GM12878 (cell line): ENCODE results near the gene RNF11.

Experiments used
- CHD1 ChIP-seq: IDR thresholded peaks from 2 replicates; pipeline ENCODE4 v1.6.1; 2012; ENCODE audit warnings: low read depth, low read length, improper control_type of control experiment
- CREB1 ChIP-seq: IDR thresholded peaks from 2 replicates; pipeline ENCODE4 v1.6.1; 2012; ENCODE audit warnings: low read depth, mild to moderate bottlenecking, inconsistent platforms
- ETV6 ChIP-seq, 2 experiments: fragments of 450-650 bp in 1 of 2; IDR thresholded peaks in 1 of 2; conservative IDR thresholded peaks in 1 of 2; 2 replicates each; pipeline ENCODE4 v1.6.1; 2014; ENCODE audit warnings: antibody characterized with exemption in 1 of 2, borderline replicate concordance in 1 of 2, low read depth in 1 of 2, mild to moderate bottlenecking in 1 of 2, moderate library complexity in 1 of 2
- EZH2 ChIP-seq: IDR thresholded peaks from 2 replicates; pipeline ENCODE4 v1.6.1; 2012; ENCODE audit warnings: low read depth, mild to moderate bottlenecking, control low read depth, inconsistent platforms, low read length, borderline replicate concordance; ENCODE audit not compliant: control insufficient read depth
- JUNB ChIP-seq: IDR thresholded peaks from 2 replicates; pipeline ENCODE4 v1.6.1; 2016; ENCODE audit warnings: antibody characterized with exemption, mild to moderate bottlenecking
- POLR2A ChIP-seq: IDR thresholded peaks from 2 replicates; pipeline ENCODE4 v1.6.1; 2011; ENCODE audit warnings: low read depth, mild to moderate bottlenecking, low read length
- RBBP5 ChIP-seq: fragments of 200-600 bp; sonication (generic); conservative IDR thresholded peaks from 2 replicates; pipeline ENCODE4 v1.6.1; 2016
- SMAD1 ChIP-seq: fragments of 450-650 bp; IDR thresholded peaks from 2 replicates; pipeline ENCODE4 v1.6.1; 2018; ENCODE audit warnings: mild to moderate bottlenecking, low read depth; ENCODE audit not compliant: partially characterized antibody
- SP1 ChIP-seq: IDR thresholded peaks from one replicate; pipeline ENCODE4 v1.6.1; 2011; ENCODE audit warnings: low read depth, low read length
- TARDBP ChIP-seq: IDR thresholded peaks from 2 replicates; pipeline ENCODE4 v1.6.1; 2016; ENCODE audit warnings: borderline replicate concordance
- TF ChIP-seq, protein P1 (sequence below), 3 experiments: IDR thresholded peaks in 2 of 3; conservative IDR thresholded peaks in 1 of 3; 2 replicates each; pipeline ENCODE4 v1.5.1; 2011; ENCODE audit warnings: low read depth in 3 of 3, low read length in 3 of 3, mild to moderate bottlenecking in 3 of 3, control low read depth in 2 of 3, moderate library complexity in 2 of 3, inconsistent platforms in 1 of 3, mixed read lengths in 1 of 3; ENCODE audit not compliant: control insufficient read depth in 2 of 3, insufficient read depth in 1 of 3; ENCODE audit errors: extremely low read depth in 1 of 3

DNA sequence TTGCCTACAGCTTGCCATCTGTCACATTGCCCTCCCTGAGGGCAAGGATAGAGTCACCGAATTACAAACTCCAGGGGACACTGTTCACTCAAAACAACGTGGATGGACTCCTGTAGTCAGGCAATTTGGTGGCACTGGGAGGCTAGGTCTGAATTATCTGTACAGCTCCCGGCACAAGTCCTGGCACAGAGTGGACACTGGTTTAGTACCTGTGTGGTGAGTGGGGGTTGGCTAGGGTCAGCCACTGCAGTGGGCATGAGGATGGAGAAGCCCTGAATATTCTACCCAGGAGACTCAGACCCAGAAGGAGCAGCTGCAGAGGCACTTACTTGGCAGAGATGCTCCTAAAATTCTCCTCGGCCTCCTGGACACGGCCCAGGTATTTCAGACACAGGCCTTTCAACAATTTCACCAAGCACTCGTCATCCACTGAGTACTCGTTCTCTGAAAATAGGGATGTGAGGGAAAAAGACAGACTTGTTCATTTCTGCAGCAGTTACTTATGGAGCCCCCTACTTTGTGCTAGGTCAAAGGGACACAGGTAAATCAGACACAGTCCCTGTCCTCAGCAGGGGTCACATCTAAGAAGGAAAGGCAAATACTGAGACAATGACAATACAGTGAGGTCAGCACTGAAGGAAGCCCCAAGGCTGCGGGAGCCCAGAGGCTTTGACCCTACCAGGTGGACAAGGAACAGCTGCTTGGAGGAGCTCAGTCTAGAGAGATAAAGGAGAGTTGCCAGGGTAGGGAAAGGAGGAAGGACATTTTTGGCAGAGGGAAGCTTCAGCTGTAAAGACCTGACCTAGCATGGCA lies 53.8 kb downstream of the RNF11 start:
- TF ChIP-seq EZH2, result no peak
- TF ChIP-seq SP1, result no peak
- no peak for TF ChIP-seq POLR2A
- no peak for TF ChIP-seq RBBP5
- TF ChIP-seq, protein P1, sequence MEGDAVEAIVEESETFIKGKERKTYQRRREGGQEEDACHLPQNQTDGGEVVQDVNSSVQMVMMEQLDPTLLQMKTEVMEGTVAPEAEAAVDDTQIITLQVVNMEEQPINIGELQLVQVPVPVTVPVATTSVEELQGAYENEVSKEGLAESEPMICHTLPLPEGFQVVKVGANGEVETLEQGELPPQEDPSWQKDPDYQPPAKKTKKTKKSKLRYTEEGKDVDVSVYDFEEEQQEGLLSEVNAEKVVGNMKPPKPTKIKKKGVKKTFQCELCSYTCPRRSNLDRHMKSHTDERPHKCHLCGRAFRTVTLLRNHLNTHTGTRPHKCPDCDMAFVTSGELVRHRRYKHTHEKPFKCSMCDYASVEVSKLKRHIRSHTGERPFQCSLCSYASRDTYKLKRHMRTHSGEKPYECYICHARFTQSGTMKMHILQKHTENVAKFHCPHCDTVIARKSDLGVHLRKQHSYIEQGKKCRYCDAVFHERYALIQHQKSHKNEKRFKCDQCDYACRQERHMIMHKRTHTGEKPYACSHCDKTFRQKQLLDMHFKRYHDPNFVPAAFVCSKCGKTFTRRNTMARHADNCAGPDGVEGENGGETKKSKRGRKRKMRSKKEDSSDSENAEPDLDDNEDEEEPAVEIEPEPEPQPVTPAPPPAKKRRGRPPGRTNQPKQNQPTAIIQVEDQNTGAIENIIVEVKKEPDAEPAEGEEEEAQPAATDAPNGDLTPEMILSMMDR (IDR thresholded peaks at IDR 0.05 in 2 of 3, conservative IDR thresholded peaks at IDR 0.05 in 1 of 3; ENCODE audit: control insufficient read depth in 2 of 3, extremely low read depth in 1 of 3, insufficient read depth in 1 of 3, low read depth in 3 of 3, low read length in 3 of 3), result no peak
- no peak for TF ChIP-seq TARDBP
- TF ChIP-seq SMAD1, result no peak
- TF ChIP-seq CREB1, result no peak
- TF ChIP-seq JUNB, result no peak
- no peak for TF ChIP-seq ETV6 (conservative IDR thresholded peaks at IDR 0.05 in 1 of 2, IDR thresholded peaks at IDR 0.05 in 1 of 2; ENCODE audit: borderline replicate concordance in 1 of 2, low read depth in 1 of 2)
- no peak for TF ChIP-seq CHD1
